Measurements from ENCODE around the gene PRRT3. TPM values are rescaled to one million over a fixed set of nuclear protein-coding genes. Genes with fewer than 3 reads are reported as not detected.

The PRRT3 gene
- total RNA-seq, 2 experiments from 2014 or later: 8.1 to 9.7 TPM

GRCh38 chr3:9935966-9936510 lies 16.2 kb downstream of the PRRT3 start:
- no peaks in the 10 kb centered on the region for H3K27me3 Mint-ChIP-seq
- H3K27ac Mint-ChIP-seq: no peak overlapping the region
- H3K4me1 Mint-ChIP-seq: peaks cover 29% of the 10 kb centered on the region
- H3K9me3 Mint-ChIP-seq (ENCODE audit: low read depth): no peaks in the 10 kb centered on the region
- peaks cover 11% of the 10 kb centered on the region for H3K36me3 Mint-ChIP-seq (ENCODE audit: low read depth)
- DNase-seq (no peak), ATAC-seq (no peak)
- H3K4me3 Mint-ChIP-seq: no peak overlapping the region
- ChIA-PET CTCF (no interaction called here), POLR2A (no interaction called here)
- intact Hi-C loops (cut with DNase I, micrococcal nuclease): no loop called here

- ATAC-seq (no peak), DNase-seq (no peak)
- ChIA-PET CTCF (interaction anchor here (0.5 to 1.4 kb wide), 5 partner anchors 9 to 195 kb away, joined by 3 to 8 read pairs (median 4); no protein-coding TSS in a partner anchor), POLR2A (interaction anchor here (0.6 to 1.3 kb wide), 3 partner anchors 18 to 290 kb away, joined by 3 to 7 read pairs (median 4); partner anchors contain the start of gene PRRT3)
- H3K36me3 Mint-ChIP-seq (ENCODE audit: low read depth): peaks cover 10% of the 10 kb centered on the region
- no peaks in the 10 kb centered on the region for H3K9me3 Mint-ChIP-seq (ENCODE audit: low read depth)
- H3K27ac Mint-ChIP-seq: peak overlapping the region; percentile 95
- no peaks in the 10 kb centered on the region for H3K27me3 Mint-ChIP-seq
- intact Hi-C loops (cut with DNase I, micrococcal nuclease): loop anchor here in 1 of 2 experiments (1.0 to 5.0 kb wide), 2 partner anchors 17 to 93 kb away; partner anchors contain the start of genes PRRT3 and RPUSD3
- peak overlapping the region; percentile 96 for H3K4me3 Mint-ChIP-seq
- H3K4me1 Mint-ChIP-seq: peaks cover 29% of the 10 kb centered on the region
These were observed 17.2 kb downstream of the PRRT3 start for GRCh38 chr3:9934993-9935392.

- H3K9me3 Mint-ChIP-seq (ENCODE audit: low read depth): no peaks in the 10 kb centered on the region
- peak; percentile 44 for DNase-seq
- H3K27ac Mint-ChIP-seq: peak overlapping the region; percentile 95
- H3K27me3 Mint-ChIP-seq: no peaks in the 10 kb centered on the region
- peaks cover 29% of the 10 kb centered on the region for H3K4me1 Mint-ChIP-seq
- ChIA-PET POLR2A (interaction anchor here (1.0 to 2.2 kb wide), 4 partner anchors 12 to 53 kb away, joined by 4 to 16 read pairs (median 7); partner anchors contain the start of genes EMC3, JAGN1 and PRRT3), CTCF (interaction anchor here (0.6 to 4.6 kb wide), 10 partner anchors 12 to 314 kb away, joined by 3 to 35 read pairs (median 6); partner anchors contain the start of genes EMC3, JAGN1 and TATDN2)
- H3K36me3 Mint-ChIP-seq (ENCODE audit: low read depth): peaks cover 10% of the 10 kb centered on the region
- peak overlapping the region; percentile 96 for H3K4me3 Mint-ChIP-seq
- intact Hi-C loops (cut with DNase I, micrococcal nuclease): loop anchor here in 1 of 2 experiments (1.0 to 5.0 kb wide), 2 partner anchors 18 to 92 kb away; partner anchors contain the start of genes PRRT3 and RPUSD3
- no peak for ATAC-seq
These were observed 18.0 kb downstream of the PRRT3 start for GRCh38 chr3:9934235-9934621.

- ATAC-seq: peak; percentile 85
- ChIA-PET CTCF (interaction anchor here (0.6 to 4.6 kb wide), 19 partner anchors 9 to 629 kb away, joined by 3 to 35 read pairs (median 4); partner anchors contain the start of genes BRPF1, EMC3, IRAK2 and JAGN1), POLR2A (interaction anchor here (1.0 to 2.2 kb wide), 6 partner anchors 9 to 537 kb away, joined by 3 to 16 read pairs (median 4); partner anchors contain the start of genes EMC3 and JAGN1)
- peak; percentile 98 for DNase-seq
- Mint-ChIP-seq H3K4me3 (peak within 1 kb of the TSS; percentile 96), H3K9me3 (ENCODE audit: low read depth) (no peaks in the 10 kb centered on the region), H3K36me3 (ENCODE audit: low read depth) (peaks cover 10% of the 10 kb centered on the region), H3K4me1 (peaks cover 29% of the 10 kb centered on the region), H3K27me3 (no peaks in the 10 kb centered on the region), H3K27ac (peak within 1 kb of the TSS; percentile 95)
- intact Hi-C loops (cut with DNase I, micrococcal nuclease): loop anchor here (1.0 to 5.0 kb wide), 18 partner anchors 13 to 537 kb away; partner anchors contain the start of genes BRPF1 (in 2 of the 2), EMC3 (in 2 of the 2), JAGN1 (in 2 of the 2) and PRRT3 (in 2 of the 2)
These were observed 18.5 kb downstream of the PRRT3 start, which contains the start of gene CRELD1 for GRCh38 chr3:9933561-9934234. TSS of gene CRELD1 (plus strand) at chr3:9933834. CDS start at chr3:9934439, 605 bp downstream.

DNA sequence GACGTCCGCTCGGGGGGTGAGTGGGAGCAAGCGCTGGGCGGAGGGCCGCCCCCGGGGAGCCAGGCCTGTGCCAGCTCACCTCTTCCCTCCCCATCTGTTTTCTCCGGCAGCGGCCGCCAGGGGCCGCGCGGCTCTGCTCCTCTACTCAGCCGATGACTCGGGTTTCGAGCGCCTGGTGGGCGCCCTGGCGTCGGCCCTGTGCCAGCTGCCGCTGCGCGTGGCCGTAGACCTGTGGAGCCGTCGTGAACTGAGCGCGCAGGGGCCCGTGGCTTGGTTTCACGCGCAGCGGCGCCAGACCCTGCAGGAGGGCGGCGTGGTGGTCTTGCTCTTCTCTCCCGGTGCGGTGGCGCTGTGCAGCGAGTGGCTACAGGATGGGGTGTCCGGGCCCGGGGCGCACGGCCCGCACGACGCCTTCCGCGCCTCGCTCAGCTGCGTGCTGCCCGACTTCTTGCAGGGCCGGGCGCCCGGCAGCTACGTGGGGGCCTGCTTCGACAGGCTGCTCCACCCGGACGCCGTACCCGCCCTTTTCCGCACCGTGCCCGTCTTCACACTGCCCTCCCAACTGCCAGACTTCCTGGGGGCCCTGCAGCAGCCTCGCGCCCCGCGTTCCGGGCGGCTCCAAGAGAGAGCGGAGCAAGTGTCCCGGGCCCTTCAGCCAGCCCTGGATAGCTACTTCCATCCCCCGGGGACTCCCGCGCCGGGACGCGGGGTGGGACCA lies 19.2 kb downstream of the PRRT3 start:
- ATAC-seq: peak; percentile 76
- DNase-seq: peak; percentile 95
- Mint-ChIP-seq H3K36me3 (ENCODE audit: low read depth) (peaks cover 10% of the 10 kb centered on the region), H3K4me3 (peak overlapping the region; percentile 96), H3K4me1 (peaks cover 29% of the 10 kb centered on the region), H3K27ac (peak overlapping the region; percentile 95), H3K27me3 (no peaks in the 10 kb centered on the region), H3K9me3 (ENCODE audit: low read depth) (no peaks in the 10 kb centered on the region)
- intact Hi-C loops (cut with DNase I, micrococcal nuclease): loop anchor here (1.0 to 5.0 kb wide), 21 partner anchors 13 to 537 kb away; partner anchors contain the start of genes BRPF1 (in 2 of the 2), EMC3 (in 2 of the 2), JAGN1 (in 2 of the 2) and RPUSD3 (in 2 of the 2)
- ChIA-PET POLR2A (interaction anchor here (0.7 to 2.2 kb wide), 9 partner anchors 9 to 537 kb away, joined by 3 to 16 read pairs (median 4); partner anchors contain the start of genes ARPC4, EMC3, IL17RC and JAGN1), CTCF (interaction anchor here (0.6 to 4.6 kb wide), 29 partner anchors 10 to 628 kb away, joined by 3 to 35 read pairs (median 4); partner anchors contain the start of genes BRPF1, EMC3, IL17RC and IRAK2)

DNA sequence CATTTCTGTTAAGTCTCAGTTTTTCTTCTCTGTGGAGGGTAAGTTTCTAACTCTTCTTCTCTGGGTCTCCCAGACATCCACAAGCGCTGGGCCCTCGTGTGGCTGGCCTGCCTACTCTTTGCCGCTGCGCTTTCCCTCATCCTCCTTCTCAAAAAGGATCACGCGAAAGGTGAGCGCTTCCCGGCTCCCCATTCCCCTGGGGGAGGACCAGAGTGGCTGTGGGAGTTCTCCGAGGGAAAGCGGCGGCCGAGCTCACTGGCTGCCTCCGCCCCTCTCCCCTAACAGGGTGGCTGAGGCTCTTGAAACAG lies 19.7 kb downstream of the PRRT3 start:
- intact Hi-C loops (cut with DNase I, micrococcal nuclease): loop anchor here (1.0 to 5.0 kb wide), 7 partner anchors 17 to 183 kb away; partner anchors contain the start of genes BRK1 (in 1 of the 2), EMC3 (in 1 of the 2) and RPUSD3 (in 1 of the 2)
- H3K36me3 Mint-ChIP-seq (ENCODE audit: low read depth): peaks cover 10% of the 10 kb centered on the region
- ChIA-PET CTCF (interaction anchor here (0.7 to 4.6 kb wide), 22 partner anchors 9 to 628 kb away, joined by 3 to 35 read pairs (median 4); partner anchors contain the start of genes BRPF1, EMC3, IL17RC and SEC13), POLR2A (interaction anchor here (0.7 to 2.2 kb wide), 8 partner anchors 10 to 536 kb away, joined by 3 to 16 read pairs (median 4); partner anchors contain the start of genes ARPC4, EMC3 and IL17RC)
- H3K27ac Mint-ChIP-seq: peak overlapping the region; percentile 95
- DNase-seq: no peak
- no peaks in the 10 kb centered on the region for H3K9me3 Mint-ChIP-seq (ENCODE audit: low read depth)
- H3K4me3 Mint-ChIP-seq: peak overlapping the region; percentile 96
- peaks cover 29% of the 10 kb centered on the region for H3K4me1 Mint-ChIP-seq
- H3K27me3 Mint-ChIP-seq: no peaks in the 10 kb centered on the region
- no peak for ATAC-seq

- no peak overlapping the region for H3K4me3 Mint-ChIP-seq
These were observed 21.3 kb downstream of the PRRT3 start for GRCh38 chr3:9930804-9931418.

DNA sequence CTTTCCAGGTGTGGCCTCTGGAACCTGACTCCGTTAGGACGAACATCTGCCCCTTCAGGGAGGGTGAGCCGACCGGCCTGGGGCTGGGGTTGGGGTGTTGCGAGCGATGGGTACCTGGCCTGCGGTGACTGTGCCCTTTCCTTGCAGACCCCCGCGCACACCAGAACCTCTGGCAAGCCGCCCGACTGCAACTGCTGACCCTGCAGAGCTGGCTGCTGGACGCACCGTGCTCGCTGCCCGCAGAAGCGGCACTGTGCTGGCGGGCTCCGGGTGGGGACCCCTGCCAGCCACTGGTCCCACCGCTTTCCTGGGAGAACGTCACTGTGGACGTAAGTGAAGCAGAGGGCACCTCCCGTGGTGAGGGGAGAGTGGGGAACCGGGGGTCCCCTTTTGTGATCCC lies 24.1 kb downstream of the PRRT3 start:
- Mint-ChIP-seq H3K36me3 (ENCODE audit: low read depth) (no peaks in the 10 kb centered on the region), H3K4me3 (no peak overlapping the region), H3K27ac (no peak overlapping the region), H3K4me1 (peaks cover 11% of the 10 kb centered on the region), H3K9me3 (ENCODE audit: low read depth) (no peaks in the 10 kb centered on the region), H3K27me3 (no peaks in the 10 kb centered on the region)
- intact Hi-C loops (cut with DNase I, micrococcal nuclease): no loop called here
- CTCF ChIA-PET: no interaction called here
- POLR2A ChIA-PET: no interaction called here
- ATAC-seq (no peak), DNase-seq (no peak)

More at GRCh38 chr3:9930804-9931418, 21.3 kb downstream of the PRRT3 start:
- no peaks in the 10 kb centered on the region for H3K27me3 Mint-ChIP-seq
- H3K4me1 Mint-ChIP-seq: peaks cover 27% of the 10 kb centered on the region
- CTCF ChIA-PET: interaction anchor here (0.6 to 4.6 kb wide), 18 partner anchors 11 to 276 kb away, joined by 3 to 35 read pairs (median 4); partner anchors contain the start of genes EMC3 and IL17RC
- peaks cover 3% of the 10 kb centered on the region for H3K36me3 Mint-ChIP-seq (ENCODE audit: low read depth)
- intact Hi-C loops (cut with DNase I, micrococcal nuclease): loop anchor here in 1 of 2 experiments (5.0 kb wide), 1 partner anchor 89 kb away; the partner anchor contains the start of gene RPUSD3
- POLR2A ChIA-PET: interaction anchor here (1.0 to 1.1 kb wide), 3 partner anchors 18 to 211 kb away, joined by 3 to 4 read pairs (median 3); partner anchors contain the start of gene VHL
- no peak for ATAC-seq
- no peak overlapping the region for H3K27ac Mint-ChIP-seq
- DNase-seq: peak; percentile 50
- no peaks in the 10 kb centered on the region for H3K9me3 Mint-ChIP-seq (ENCODE audit: low read depth)

DNA sequence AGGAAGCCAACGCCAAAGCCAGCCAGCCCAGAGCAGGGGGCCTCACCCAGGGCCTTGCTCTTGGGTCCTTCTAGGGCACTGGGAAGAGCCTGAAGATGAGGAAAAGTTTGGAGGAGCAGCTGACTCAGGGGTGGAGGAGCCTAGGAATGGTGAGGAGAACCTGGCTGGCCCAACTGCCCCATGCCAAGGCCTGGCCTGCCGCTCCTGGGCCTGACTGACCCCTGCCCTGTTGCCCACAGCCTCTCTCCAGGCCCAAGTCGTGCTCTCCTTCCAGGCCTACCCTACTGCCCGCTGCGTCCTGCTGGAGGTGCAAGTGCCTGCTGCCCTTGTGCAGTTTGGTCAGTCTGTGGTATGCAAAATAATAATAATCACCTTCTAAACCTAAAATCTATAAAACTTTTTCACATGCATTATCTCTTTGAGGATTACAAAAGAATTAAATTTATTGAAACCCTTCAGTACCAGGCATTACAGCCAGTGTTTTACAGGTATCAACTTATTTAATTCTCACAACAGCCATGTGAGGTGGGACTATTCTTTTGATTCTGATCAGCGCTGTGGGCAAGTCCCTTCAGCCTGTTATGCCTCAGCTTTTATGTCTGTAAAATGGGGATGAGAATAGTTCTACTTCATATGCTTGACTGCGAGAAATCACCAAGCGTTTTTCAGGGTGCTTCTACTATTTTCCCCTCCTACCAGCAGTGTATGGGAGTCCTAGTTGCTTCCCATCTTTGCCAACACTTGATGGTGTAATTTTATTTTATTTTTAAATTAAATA lies 33.8 kb downstream of the PRRT3 start:
- Mint-ChIP-seq H3K27ac (no peak overlapping the region), H3K9me3 (ENCODE audit: low read depth) (no peaks in the 10 kb centered on the region), H3K4me3 (no peak overlapping the region), H3K27me3 (peaks cover 5% of the 10 kb centered on the region), H3K4me1 (peaks cover 13% of the 10 kb centered on the region), H3K36me3 (ENCODE audit: low read depth) (no peaks in the 10 kb centered on the region)
- intact Hi-C loops (cut with DNase I, micrococcal nuclease): no loop called here
- POLR2A ChIA-PET: no interaction called here
- CTCF ChIA-PET: interaction anchor here (2.1 kb wide), 1 partner anchor 13 kb away, joined by 11 read pairs; no protein-coding TSS in a partner anchor
- ATAC-seq (no peak), DNase-seq (no peak)

Data from activated CD4-positive, alpha-beta T cell treated with anti-CD3 and anti-CD28 coated beads for 36 hours (primary cell).